Activated naive CD4-positive, alpha-beta T cell treated with anti-CD3 and anti-CD28 coated beads, Interleukin-2, amount 10 ng/mL, durations not matched to agents 7 days and 5 days (primary cell): ENCODE measurements around the gene RNF220.
"Not testable (repeated sequence)": the region's sequence is repeated elsewhere in the genome, so short reads cannot be mapped to it uniquely, and the experiment has no call there.

ENCODE experiments used
- CTCF ChIA-PET: fragments of 350-600 bp; sonication (Branson Sonifier 250); formaldehyde crosslinking; loops from one replicate; lab custom pipeline; 2021; ENCODE audit warnings: antibody characterized with exemption; lab: Charles Lee
- DNase-seq: peaks from one replicate; pipeline ENCODE4 v3.0.0-alpha.2; 2020
- H3K27ac Mint-ChIP-seq: one replicate; pipeline ENCODE4 v1.8.0; 2021; ENCODE audit warnings: mild to moderate bottlenecking, moderate library complexity, mixed read lengths
- H3K27me3 Mint-ChIP-seq: one replicate; pipeline ENCODE4 v1.8.0; 2021; ENCODE audit warnings: mild to moderate bottlenecking, mixed read lengths
- H3K36me3 Mint-ChIP-seq: one replicate; pipeline ENCODE4 v1.8.0; 2021; ENCODE audit warnings: mixed read lengths
- H3K4me1 Mint-ChIP-seq: one replicate; pipeline ENCODE4 v1.8.0; 2021; ENCODE audit warnings: mixed read lengths
- H3K4me3 Mint-ChIP-seq: one replicate; pipeline ENCODE4 v1.8.0; 2021; ENCODE audit warnings: mild to moderate bottlenecking, moderate library complexity, mixed read lengths
- H3K9me3 Mint-ChIP-seq: one replicate; pipeline ENCODE4 v1.8.0; 2021; ENCODE audit warnings: mixed read lengths

RNF220 gene

DNA sequence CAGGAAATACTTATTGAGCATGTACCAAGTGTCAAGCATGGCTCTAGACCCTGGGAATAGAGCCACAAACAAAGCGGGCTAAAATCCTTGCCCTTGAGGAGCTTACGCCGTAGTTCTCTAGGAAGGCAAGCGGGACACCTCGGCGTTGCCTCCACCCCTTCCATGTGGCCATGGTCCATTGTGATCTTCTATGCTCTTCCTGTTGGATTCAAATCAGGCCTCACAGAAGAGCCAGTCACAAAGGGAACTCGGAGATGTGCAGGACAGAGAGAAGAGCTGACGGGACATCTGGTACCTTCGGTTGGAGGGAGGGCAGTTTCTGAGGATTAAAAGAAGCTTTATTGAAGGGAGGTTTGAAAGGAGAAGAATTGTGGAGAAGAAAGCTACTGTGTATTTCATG, 139.9 kb downstream of the RNF220 start:
- Mint-ChIP-seq H3K27ac (no peak overlapping the region), H3K4me3 (no peak overlapping the region), H3K36me3 (no peaks in the 10 kb centered on the region), H3K4me1 (no peaks in the 10 kb centered on the region), H3K9me3 (no peaks in the 10 kb centered on the region), H3K27me3 (peaks cover 58% of the 10 kb centered on the region)
- CTCF ChIA-PET: no interaction called here
- DNase-seq: no peak

DNA sequence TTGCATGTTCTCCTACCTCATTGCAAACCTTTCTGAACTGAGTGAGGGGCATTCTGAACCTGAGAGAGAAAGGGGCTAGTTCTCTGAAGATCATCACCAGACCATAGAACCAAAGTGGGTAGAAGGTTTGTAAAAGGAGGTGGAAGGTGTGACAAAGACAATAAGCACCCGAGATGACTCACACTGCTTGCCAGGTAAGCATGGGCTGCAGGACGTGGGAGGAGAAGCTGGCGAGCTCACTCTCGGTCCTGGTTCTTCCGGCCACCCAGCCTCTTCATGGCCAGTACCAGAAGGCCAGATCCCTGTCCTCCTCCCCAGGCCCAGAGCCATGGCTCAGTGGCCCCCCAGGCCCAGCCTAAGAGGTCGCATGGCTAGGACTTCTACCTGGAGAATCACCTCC, 140.9 kb downstream of the RNF220 start:
- no peak overlapping the region for H3K4me3 Mint-ChIP-seq
- DNase-seq: no peak
- peaks cover 59% of the 10 kb centered on the region for H3K27me3 Mint-ChIP-seq
- CTCF ChIA-PET: no interaction called here
- no peak overlapping the region for H3K27ac Mint-ChIP-seq
- H3K9me3 Mint-ChIP-seq: no peaks in the 10 kb centered on the region
- no peaks in the 10 kb centered on the region for H3K36me3 Mint-ChIP-seq
- H3K4me1 Mint-ChIP-seq: no peaks in the 10 kb centered on the region

DNA sequence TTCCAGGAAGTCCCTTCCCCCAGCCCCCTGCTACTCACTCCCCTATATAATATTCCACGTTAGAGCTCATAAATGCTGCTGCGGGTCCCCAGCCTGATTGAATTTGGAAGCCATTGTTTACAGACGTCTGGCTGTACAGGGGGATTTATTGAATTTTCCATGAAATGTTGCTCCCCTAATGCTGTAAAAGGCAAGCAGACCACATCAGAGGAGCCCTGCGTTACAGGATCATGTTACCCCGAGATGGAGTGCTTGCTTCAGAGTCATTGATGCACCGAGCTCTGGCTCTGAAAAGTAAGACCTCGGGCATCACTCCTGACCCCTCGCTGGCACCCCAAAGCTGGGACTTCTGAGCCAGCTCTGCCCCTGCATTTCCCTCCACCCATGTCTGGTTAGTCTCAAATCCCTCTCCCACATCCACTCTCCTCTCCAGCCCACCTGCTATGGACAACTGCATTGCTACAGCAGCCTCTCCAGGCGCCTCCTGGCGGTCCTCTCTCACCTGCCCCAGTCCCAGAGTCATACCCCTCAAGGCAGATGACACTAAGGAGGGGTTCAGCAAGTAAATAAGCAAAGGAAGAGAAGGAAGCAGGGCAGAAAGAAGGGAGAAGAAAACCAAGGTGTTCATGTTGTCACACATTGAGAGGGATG, 141.5 kb downstream of the RNF220 start:
- Mint-ChIP-seq H3K4me1 (no peaks in the 10 kb centered on the region), H3K4me3 (no peak overlapping the region), H3K27ac (no peak overlapping the region), H3K36me3 (no peaks in the 10 kb centered on the region), H3K9me3 (no peaks in the 10 kb centered on the region), H3K27me3 (peaks cover 58% of the 10 kb centered on the region)
- CTCF ChIA-PET: no interaction called here
- no peak for DNase-seq

DNA sequence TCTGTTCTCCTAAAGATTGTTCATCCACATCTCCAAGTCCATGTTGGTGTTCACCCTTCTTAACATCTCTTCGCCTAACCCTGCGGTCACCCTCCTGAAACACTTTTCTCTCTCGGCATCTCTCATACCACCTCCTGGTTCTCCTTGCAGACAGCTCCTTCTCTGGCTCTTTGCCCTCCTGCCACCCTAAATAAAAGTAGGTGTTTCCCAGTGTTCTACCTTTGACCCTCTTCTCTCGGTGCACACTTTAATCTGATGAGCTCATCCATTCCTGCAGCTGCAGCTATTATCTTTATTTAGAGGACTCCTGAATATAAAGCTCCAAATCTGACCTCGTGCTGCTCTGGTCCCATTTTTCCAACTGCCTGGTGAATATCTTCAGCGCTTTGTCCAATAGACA, 142.3 kb downstream of the RNF220 start:
- no peaks in the 10 kb centered on the region for H3K9me3 Mint-ChIP-seq
- no peak overlapping the region for H3K4me3 Mint-ChIP-seq
- CTCF ChIA-PET: no interaction called here
- H3K4me1 Mint-ChIP-seq: no peaks in the 10 kb centered on the region
- no peak overlapping the region for H3K27ac Mint-ChIP-seq
- DNase-seq: no peak
- H3K36me3 Mint-ChIP-seq: no peaks in the 10 kb centered on the region
- H3K27me3 Mint-ChIP-seq: peaks cover 51% of the 10 kb centered on the region

GRCh38 chr1:44547837-44548236, 142.8 kb downstream of the RNF220 start:
- Mint-ChIP-seq H3K4me1 (no peaks in the 10 kb centered on the region), H3K9me3 (no peaks in the 10 kb centered on the region), H3K27me3 (peaks cover 48% of the 10 kb centered on the region), H3K4me3 (no peak overlapping the region), H3K27ac (no peak overlapping the region), H3K36me3 (no peaks in the 10 kb centered on the region)
- CTCF ChIA-PET: no interaction called here
- DNase-seq: no peak

- peaks cover 37% of the 10 kb centered on the region for H3K27me3 Mint-ChIP-seq
- DNase-seq: no peak
- H3K4me3 Mint-ChIP-seq: no peak overlapping the region
- no peak overlapping the region for H3K27ac Mint-ChIP-seq
- H3K4me1 Mint-ChIP-seq: no peaks in the 10 kb centered on the region
- H3K9me3 Mint-ChIP-seq: no peaks in the 10 kb centered on the region
- no peaks in the 10 kb centered on the region for H3K36me3 Mint-ChIP-seq
- CTCF ChIA-PET: no interaction called here
Observed at GRCh38 chr1:44549510-44549909, 144.5 kb downstream of the RNF220 start.

- no peak overlapping the region for H3K4me3 Mint-ChIP-seq
- no peak overlapping the region for H3K27ac Mint-ChIP-seq
- no peaks in the 10 kb centered on the region for H3K9me3 Mint-ChIP-seq
- H3K4me1 Mint-ChIP-seq: no peaks in the 10 kb centered on the region
- CTCF ChIA-PET: interaction anchor here (0.9 kb wide), 1 partner anchor 19 kb away, joined by 3 read pairs; no protein-coding TSS in a partner anchor
- no peaks in the 10 kb centered on the region for H3K36me3 Mint-ChIP-seq
- peaks cover 30% of the 10 kb centered on the region for H3K27me3 Mint-ChIP-seq
- no peak for DNase-seq
Observed at GRCh38 chr1:44553127-44553758, 148.2 kb downstream of the RNF220 start.

GRCh38 chr1:44553771-44554170, 148.7 kb downstream of the RNF220 start:
- H3K4me1 Mint-ChIP-seq: no peaks in the 10 kb centered on the region
- peaks cover 29% of the 10 kb centered on the region for H3K27me3 Mint-ChIP-seq
- no peaks in the 10 kb centered on the region for H3K36me3 Mint-ChIP-seq
- CTCF ChIA-PET: interaction anchor here (0.9 kb wide), 1 partner anchor 19 kb away, joined by 3 read pairs; no protein-coding TSS in a partner anchor
- no peaks in the 10 kb centered on the region for H3K9me3 Mint-ChIP-seq
- no peak overlapping the region for H3K27ac Mint-ChIP-seq
- DNase-seq: no peak
- no peak overlapping the region for H3K4me3 Mint-ChIP-seq

DNA sequence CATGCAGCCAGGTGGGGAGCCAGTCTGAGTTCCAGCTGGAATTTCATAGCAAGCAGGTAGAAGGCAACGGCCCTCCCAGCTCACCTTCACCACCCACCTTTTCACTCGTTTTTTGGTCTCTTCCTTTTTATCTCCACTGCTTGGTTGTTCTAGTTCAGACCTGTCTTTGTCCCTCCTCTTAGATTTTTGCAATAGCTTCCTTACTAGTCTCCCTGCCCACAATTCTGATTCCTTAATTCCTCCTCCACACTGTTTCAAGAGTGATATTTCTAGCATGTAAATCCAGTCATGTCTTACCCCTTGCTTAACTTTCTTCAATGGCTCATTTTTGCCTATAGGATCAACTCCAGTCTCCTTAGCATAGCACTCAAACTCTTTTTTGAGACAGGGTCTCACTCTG, 149.7 kb downstream of the RNF220 start:
- no peaks in the 10 kb centered on the region for H3K36me3 Mint-ChIP-seq
- no peaks in the 10 kb centered on the region for H3K9me3 Mint-ChIP-seq
- no peak overlapping the region for H3K4me3 Mint-ChIP-seq
- H3K4me1 Mint-ChIP-seq: no peaks in the 10 kb centered on the region
- H3K27me3 Mint-ChIP-seq: peaks cover 32% of the 10 kb centered on the region
- no peak for DNase-seq
- CTCF ChIA-PET: no interaction called here
- no peak overlapping the region for H3K27ac Mint-ChIP-seq

GRCh38 chr1:44557778-44558177, 152.7 kb downstream of the RNF220 start:
- no peak overlapping the region for H3K4me3 Mint-ChIP-seq
- CTCF ChIA-PET: no interaction called here
- H3K27me3 Mint-ChIP-seq: peaks cover 36% of the 10 kb centered on the region
- no peaks in the 10 kb centered on the region for H3K36me3 Mint-ChIP-seq
- no peaks in the 10 kb centered on the region for H3K9me3 Mint-ChIP-seq
- peaks cover 9% of the 10 kb centered on the region for H3K4me1 Mint-ChIP-seq
- no peak overlapping the region for H3K27ac Mint-ChIP-seq
- no peak for DNase-seq

DNA sequence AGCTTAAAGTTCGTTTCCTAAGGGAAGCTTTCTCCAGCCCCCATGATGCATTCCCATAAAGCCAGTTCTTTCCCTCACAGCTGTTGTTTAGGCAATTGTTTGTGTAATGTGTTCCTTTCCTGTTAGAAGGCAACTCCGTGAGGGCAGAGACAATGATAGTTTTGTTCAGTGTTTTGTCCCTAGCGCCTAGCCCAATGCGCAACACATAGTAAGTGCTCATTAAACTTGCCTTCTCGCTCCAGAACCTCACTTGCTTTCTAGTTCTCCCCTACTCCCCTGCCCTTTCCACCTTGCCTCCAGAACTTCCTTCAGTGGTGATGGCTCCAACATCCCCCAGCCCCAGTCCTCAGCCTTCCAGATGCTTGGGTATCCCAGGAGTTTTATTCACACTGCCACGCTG, 153.8 kb downstream of the RNF220 start:
- DNase-seq: no peak
- Mint-ChIP-seq H3K27me3 (peaks cover 42% of the 10 kb centered on the region), H3K27ac (no peak overlapping the region), H3K36me3 (no peaks in the 10 kb centered on the region), H3K4me1 (peaks cover 9% of the 10 kb centered on the region), H3K9me3 (no peaks in the 10 kb centered on the region), H3K4me3 (no peak overlapping the region)
- CTCF ChIA-PET: no interaction called here

DNA sequence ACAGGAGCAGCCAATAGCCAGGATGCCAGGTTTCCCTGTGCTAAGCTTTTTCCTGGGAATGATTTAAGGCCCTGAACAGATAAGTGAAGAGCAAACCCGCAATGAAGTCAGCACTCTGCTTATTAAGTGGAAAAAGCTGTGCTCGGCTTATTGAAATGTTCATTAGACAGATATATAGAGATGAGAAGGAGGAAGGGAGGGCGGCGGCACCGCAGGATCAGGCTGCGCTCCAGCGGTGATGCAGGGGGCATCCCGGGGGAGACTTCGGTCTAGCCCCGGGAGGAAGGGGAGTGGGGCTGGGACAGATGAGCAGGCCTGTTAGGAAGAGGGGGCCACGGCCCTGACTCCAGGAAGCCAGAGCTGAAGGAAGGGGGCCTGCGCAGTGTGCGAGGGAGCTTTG, 154.3 kb downstream of the RNF220 start:
- H3K9me3 Mint-ChIP-seq: no peaks in the 10 kb centered on the region
- H3K4me1 Mint-ChIP-seq: peaks cover 9% of the 10 kb centered on the region
- peaks cover 46% of the 10 kb centered on the region for H3K27me3 Mint-ChIP-seq
- no peaks in the 10 kb centered on the region for H3K36me3 Mint-ChIP-seq
- no peak overlapping the region for H3K4me3 Mint-ChIP-seq
- CTCF ChIA-PET: no interaction called here
- H3K27ac Mint-ChIP-seq: no peak overlapping the region
- DNase-seq: no peak

GRCh38 chr1:44559913-44560312, 154.9 kb downstream of the RNF220 start:
- DNase-seq: no peak
- Mint-ChIP-seq H3K4me3 (no peak overlapping the region), H3K36me3 (no peaks in the 10 kb centered on the region), H3K9me3 (no peaks in the 10 kb centered on the region), H3K4me1 (peaks cover 9% of the 10 kb centered on the region), H3K27ac (no peak overlapping the region), H3K27me3 (peaks cover 46% of the 10 kb centered on the region)
- CTCF ChIA-PET: no interaction called here

DNA sequence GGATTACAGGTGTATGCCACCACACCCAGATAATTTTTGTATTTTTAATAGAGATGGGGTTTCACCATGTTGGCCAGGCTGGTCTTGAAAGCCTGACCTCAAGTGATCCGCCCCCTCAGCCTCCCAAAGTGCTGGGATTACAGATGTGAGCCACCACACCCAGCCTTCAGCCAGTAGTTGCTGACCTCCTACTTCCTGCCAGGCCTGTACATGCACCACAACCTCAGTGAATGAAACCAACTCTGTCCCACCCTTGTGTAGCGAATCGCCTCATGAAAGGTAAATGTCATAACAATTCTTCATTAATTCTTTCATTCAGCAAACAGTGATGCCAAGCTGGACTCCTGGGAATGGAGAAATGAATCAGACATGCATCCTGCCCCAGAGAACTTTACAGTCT, 155.6 kb downstream of the RNF220 start:
- Mint-ChIP-seq H3K27me3 (peaks cover 51% of the 10 kb centered on the region), H3K27ac (peak overlapping the region; percentile 20)
- H3K4me1 Mint-ChIP-seq, CTCF ChIA-PET, H3K36me3 Mint-ChIP-seq, H3K9me3 Mint-ChIP-seq, H3K4me3 Mint-ChIP-seq: not testable (repeated sequence)
- peak; percentile 24 for DNase-seq

DNA sequence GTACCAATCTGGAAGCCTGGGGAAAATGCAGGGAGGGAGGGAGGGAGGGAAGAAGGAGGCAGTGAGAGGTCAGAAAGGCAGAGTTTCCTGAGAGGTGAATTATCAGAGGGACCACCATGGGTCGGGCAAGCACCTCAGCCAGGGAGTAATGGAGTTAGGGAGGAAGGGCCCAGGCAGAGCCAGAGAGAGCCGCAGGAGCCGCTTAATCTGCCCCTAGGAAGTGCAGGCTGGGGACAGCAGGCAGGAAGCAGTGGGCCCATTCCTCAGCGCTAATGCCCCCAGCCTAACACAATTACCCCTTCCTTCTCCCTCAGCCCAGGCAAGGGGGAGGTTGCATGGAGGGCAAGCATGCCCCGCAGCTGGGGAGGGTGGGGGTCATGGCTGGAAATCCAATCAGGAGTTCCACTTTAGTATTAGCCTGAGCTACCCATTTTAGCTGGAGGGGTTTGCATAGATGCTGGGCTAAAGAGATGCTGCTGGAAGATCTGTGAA, 160.2 kb downstream of the RNF220 start:
- DNase-seq: no peak
- no peaks in the 10 kb centered on the region for H3K9me3 Mint-ChIP-seq
- no peak overlapping the region for H3K4me3 Mint-ChIP-seq
- H3K27me3 Mint-ChIP-seq: peaks cover 40% of the 10 kb centered on the region
- H3K4me1 Mint-ChIP-seq: peaks cover 7% of the 10 kb centered on the region
- no peaks in the 10 kb centered on the region for H3K36me3 Mint-ChIP-seq
- H3K27ac Mint-ChIP-seq: no peak overlapping the region
- CTCF ChIA-PET: no interaction called here
